CD4-positive, CD25-positive, alpha-beta regulatory T cell (primary cell): ENCODE data around the gene SSRP1. TPM values are rescaled to one million over a fixed set of nuclear protein-coding genes. Genes with fewer than 3 reads are reported as not detected.

Experiments
- ATAC-seq, 2 donors: fragments of 150-1000 bp; cut with Tn5 transposase; one replicate each; pipeline ENCODE4 v1.10.0; 2021; ENCODE audit warnings: low read depth in 2 of 2, moderate number of reproducible peaks in 2 of 2, moderate library complexity in 1 of 2
- DNase-seq, 3 donors: peaks; one replicate each; pipeline versions ENCODE4 v3.0.0 to v3.0.0-alpha.2; 2012 to 2022; ENCODE audit warnings: mixed read lengths in 1 of 3
- H3K27ac ChIP-seq: one replicate; pipeline ENCODE4 v1.7.0; 2013; ENCODE audit warnings: mild to moderate bottlenecking, low read length; ENCODE audit not compliant: insufficient read depth, poor library complexity, severe bottlenecking
- H3K27me3 ChIP-seq: one replicate; pipeline ENCODE4 v1.7.0; 2013; ENCODE audit warnings: low read length; ENCODE audit not compliant: control insufficient read depth, insufficient read depth
- H3K36me3 ChIP-seq: one replicate; pipeline ENCODE4 v1.7.0; 2013; ENCODE audit warnings: mild to moderate bottlenecking, low read length, moderate library complexity; ENCODE audit not compliant: control insufficient read depth, insufficient read depth
- H3K4me1 ChIP-seq: 2 replicates; pipeline ENCODE4 v1.7.0; 2013; ENCODE audit warnings: mild to moderate bottlenecking, low read length; ENCODE audit not compliant: insufficient read depth, control insufficient read depth, poor library complexity, severe bottlenecking
- H3K4me3 ChIP-seq: one replicate; pipeline ENCODE4 v1.7.0; 2013; ENCODE audit warnings: low read depth, mild to moderate bottlenecking, low read length, moderate library complexity
- H3K9me3 ChIP-seq, 2 experiments: 1 replicate in 1 of 2; 2 replicates in 1 of 2; pipeline ENCODE4 v1.7.0; 2013; ENCODE audit warnings: low read length in 2 of 2, mild to moderate bottlenecking in 1 of 2, moderate library complexity in 1 of 2; ENCODE audit not compliant: control insufficient read depth in 2 of 2
- H3K27ac Mint-ChIP-seq, 3 donors: one replicate each; pipeline ENCODE4 v1.8.0; 2020 to 2022; ENCODE audit warnings: mild to moderate bottlenecking in 3 of 3, mixed read lengths in 3 of 3, moderate library complexity in 2 of 3
- H3K27me3 Mint-ChIP-seq: one replicate; pipeline ENCODE4 v1.8.0; 2022; ENCODE audit warnings: mild to moderate bottlenecking, mixed read lengths
- H3K36me3 Mint-ChIP-seq: one replicate; pipeline ENCODE4 v1.8.0; 2020; ENCODE audit warnings: mixed read lengths
- H3K4me1 Mint-ChIP-seq, 4 donors: one replicate each; pipeline ENCODE4 v1.8.0; 2020 to 2022; ENCODE audit warnings: mixed read lengths in 4 of 4, mild to moderate bottlenecking in 1 of 4
- H3K4me3 Mint-ChIP-seq, 4 donors: one replicate each; pipeline ENCODE4 v1.8.0; 2020 to 2022; ENCODE audit warnings: mild to moderate bottlenecking in 4 of 4, mixed read lengths in 4 of 4, moderate library complexity in 3 of 4
- H3K9me3 Mint-ChIP-seq, 7 donors: one replicate each; pipeline ENCODE4 v1.8.0; 2020 to 2022; ENCODE audit warnings: mixed read lengths in 7 of 7, mild to moderate bottlenecking in 3 of 7, moderate library complexity in 2 of 7
- polyA plus RNA-seq, 4 donors: library from polyadenylated mRNA; unstranded; fragments of 300-500 nt; fragmentation: Illumina TruSeq; gene quantifications; one replicate each; pipeline ENCODE4 v1.2.3, GENCODE V29; 2021
- total RNA-seq: library from RNA; stranded (reverse); gene quantifications from one replicate; pipeline ENCODE4 v1.2.3, GENCODE V29; 2022

The SSRP1 gene
- total and polyA plus RNA-seq, 5 donors from 2014 or later: 20.5 to 54.6 (median 28.9) TPM

GRCh38 chr11:57276971-57277675 is 58.6 kb downstream of the SSRP1 start:
- H3K27ac Mint-ChIP-seq: no peak overlapping the region
- no peaks in the 10 kb centered on the region for H3K4me1 ChIP-seq
- ATAC-seq (no peak), DNase-seq (no peak)
- H3K36me3 ChIP-seq: no peaks in the 10 kb centered on the region
- H3K9me3 ChIP-seq: peaks cover 0 to 3% of the 10 kb centered on the region in 2 experiments
- H3K4me1 Mint-ChIP-seq: peaks cover 0 to 4% (median 0%) of the 10 kb centered on the region in 4 donors
- no peaks in the 10 kb centered on the region for H3K36me3 Mint-ChIP-seq
- no peak overlapping the region for H3K4me3 ChIP-seq
- H3K9me3 Mint-ChIP-seq: peaks cover 0 to 12% (median 4%) of the 10 kb centered on the region in 7 donors
- no peak overlapping the region for H3K4me3 Mint-ChIP-seq
- peaks cover 13% of the 10 kb centered on the region for H3K27me3 Mint-ChIP-seq
- H3K27ac ChIP-seq: no peak overlapping the region
- H3K27me3 ChIP-seq: peaks cover 12% of the 10 kb centered on the region

- H3K27me3 ChIP-seq: peaks cover 12% of the 10 kb centered on the region
- no peak overlapping the region for H3K4me3 Mint-ChIP-seq
Measured at GRCh38 chr11:57276169-57276970, 59.3 kb downstream of the SSRP1 start.

More at GRCh38 chr11:57276169-57276970, 59.3 kb downstream of the SSRP1 start:
- peaks cover 0 to 3% of the 10 kb centered on the region in 2 experiments for H3K9me3 ChIP-seq
- H3K4me1 Mint-ChIP-seq: peaks cover 0 to 4% (median 0%) of the 10 kb centered on the region in 4 donors
- peaks cover 18% of the 10 kb centered on the region for H3K27me3 Mint-ChIP-seq
- H3K27ac ChIP-seq: no peak overlapping the region
- no peak overlapping the region for H3K27ac Mint-ChIP-seq
- no peak for DNase-seq
- ATAC-seq: no peak
- no peaks in the 10 kb centered on the region for H3K36me3 ChIP-seq
- H3K36me3 Mint-ChIP-seq: no peaks in the 10 kb centered on the region
- no peaks in the 10 kb centered on the region for H3K4me1 ChIP-seq
- peaks cover 0 to 12% (median 4%) of the 10 kb centered on the region in 7 donors for H3K9me3 Mint-ChIP-seq
- H3K4me3 ChIP-seq: no peak overlapping the region

Other genes with a start within 250 kb of the SSRP1 start
- not detected for gene LRRC55, start 153.9 kb downstream of the SSRP1 start, total RNA-seq
- not detected for gene LRRC55, start 153.9 kb downstream of the SSRP1 start, polyA plus RNA-seq
- gene APLNR, start 98.6 kb downstream of the SSRP1 start, total RNA-seq: not detected
- gene APLNR, start 98.6 kb downstream of the SSRP1 start, polyA plus RNA-seq: not detected
- gene TNKS1BP1, start 10.9 kb downstream of the SSRP1 start, total RNA-seq: 16.3 TPM
- gene TNKS1BP1, start 10.9 kb downstream of the SSRP1 start, polyA plus RNA-seq: 1 to 10 TPM; 1.5 to 4.5 (median 2.0) TPM
- gene P2RX3, start 2.5 kb upstream of the SSRP1 start, total RNA-seq: not detected
- not detected for gene P2RX3, start 2.5 kb upstream of the SSRP1 start, polyA plus RNA-seq
- not detected for gene PRG3, start 45.3 kb upstream of the SSRP1 start, total RNA-seq
- not detected for gene PRG3, start 45.3 kb upstream of the SSRP1 start, polyA plus RNA-seq
- gene PRG2, start 54.8 kb upstream of the SSRP1 start, total RNA-seq: not detected
- gene PRG2, start 54.8 kb upstream of the SSRP1 start, polyA plus RNA-seq: under 1 TPM in 1 of 4 donors, not detected in 3; 0.13 TPM
- 19.1 TPM for gene SLC43A3, start 91.2 kb upstream of the SSRP1 start, total RNA-seq
- 10 to 100 TPM; 21.6 to 36.9 (median 27.3) TPM for gene SLC43A3, start 91.2 kb upstream of the SSRP1 start, polyA plus RNA-seq
- gene RTN4RL2, start 124.6 kb upstream of the SSRP1 start, total RNA-seq: not detected
- gene RTN4RL2, start 124.6 kb upstream of the SSRP1 start, polyA plus RNA-seq: under 1 TPM in 1 of 4 donors, not detected in 3; 0.11 TPM
- 12.8 TPM for gene SLC43A1, start 179.8 kb upstream of the SSRP1 start, total RNA-seq
- gene SLC43A1, start 179.8 kb upstream of the SSRP1 start, polyA plus RNA-seq: 10 to 100 TPM; 22.9 to 29.9 (median 26.2) TPM
- 21.2 TPM for gene TIMM10, start 194.9 kb upstream of the SSRP1 start, total RNA-seq
- 10 to 100 TPM; 52.1 to 84.7 (median 65.7) TPM for gene TIMM10, start 194.9 kb upstream of the SSRP1 start, polyA plus RNA-seq
- gene SMTNL1, start 201.7 kb upstream of the SSRP1 start, total RNA-seq: not detected
- gene SMTNL1, start 201.7 kb upstream of the SSRP1 start, polyA plus RNA-seq: under 1 TPM in 2 of 4 donors, not detected in 2; 0.21 to 0.36 TPM
- gene UBE2L6, start 231.8 kb upstream of the SSRP1 start, total RNA-seq: 103 TPM
- 100 to 1,000 TPM; 277 to 406 (median 320) TPM for gene UBE2L6, start 231.8 kb upstream of the SSRP1 start, polyA plus RNA-seq